CD4-positive, alpha-beta memory T cell (primary cell): ENCODE data around the gene MRPL4. TPM values are rescaled to one million over a fixed set of nuclear protein-coding genes. Genes with fewer than 3 reads are reported as not detected.
A peak's percentile ranks its signal among the peaks of the same experiment; 100 is the strongest.

Source experiments
- CTCF ChIA-PET: fragments of 350-600 bp; sonication (Branson Sonifier 250); formaldehyde crosslinking; loops from one replicate; lab custom pipeline; 2021; ENCODE audit warnings: inconsistent platforms; ENCODE audit not compliant: partially characterized antibody; lab: Charles Lee
- POLR2A ChIA-PET: fragments of 350-600 bp; sonication (Branson Sonifier 250); formaldehyde crosslinking; loops from one replicate; lab custom pipeline; 2021; ENCODE audit not compliant: partially characterized antibody; lab: Charles Lee
- DNase-seq, 5 donors: peaks; one replicate each; pipeline versions ENCODE4 v3.0.0 to v3.0.0-alpha.2; 2020 to 2022; ENCODE audit warnings: mixed read lengths in 1 of 5
- H3K27ac ChIP-seq: one replicate; pipeline ENCODE4 v1.7.0; 2013; ENCODE audit warnings: low read depth, low read length
- H3K27me3 ChIP-seq: 2 replicates; pipeline ENCODE4 v1.7.0; 2013; ENCODE audit warnings: mild to moderate bottlenecking, low read length, moderate library complexity; ENCODE audit not compliant: insufficient read depth
- H3K36me3 ChIP-seq: 2 replicates; pipeline ENCODE4 v1.7.0; 2013; ENCODE audit warnings: mild to moderate bottlenecking, low read length, moderate library complexity; ENCODE audit not compliant: insufficient read depth
- H3K4me1 ChIP-seq: 2 replicates; pipeline ENCODE4 v1.7.0; 2013; ENCODE audit warnings: mild to moderate bottlenecking, low read length, moderate library complexity; ENCODE audit not compliant: insufficient read depth
- H3K4me3 ChIP-seq, 2 donors: one replicate each; pipeline ENCODE4 v1.7.0; 2013; ENCODE audit warnings: low read length in 2 of 2, mild to moderate bottlenecking in 1 of 2
- H3K9me3 ChIP-seq, 2 donors: one replicate each; pipeline ENCODE4 v1.7.0; 2013; ENCODE audit warnings: low read length in 2 of 2, control low read depth in 1 of 2; ENCODE audit not compliant: control insufficient read depth in 1 of 2
- H3K27ac Mint-ChIP-seq, 7 donors: one replicate each; pipeline ENCODE4 v1.8.0; 2020 to 2021; ENCODE audit warnings: mixed read lengths in 7 of 7, mild to moderate bottlenecking in 6 of 7, inconsistent platforms in 3 of 7, moderate library complexity in 3 of 7
- H3K27me3 Mint-ChIP-seq, 2 donors: one replicate each; pipeline ENCODE4 v1.8.0; 2020 to 2021; ENCODE audit warnings: mixed read lengths in 2 of 2
- H3K36me3 Mint-ChIP-seq, 2 donors: one replicate each; pipeline ENCODE4 v1.8.0; 2020 to 2021; ENCODE audit warnings: mixed read lengths in 2 of 2, inconsistent platforms in 1 of 2, mild to moderate bottlenecking in 1 of 2
- H3K4me1 Mint-ChIP-seq, 4 donors: one replicate each; pipeline ENCODE4 v1.8.0; 2020 to 2021; ENCODE audit warnings: mixed read lengths in 4 of 4, mild to moderate bottlenecking in 1 of 4
- H3K4me3 Mint-ChIP-seq, 8 donors: one replicate each; pipeline ENCODE4 v1.8.0; 2020 to 2021; ENCODE audit warnings: mixed read lengths in 8 of 8, mild to moderate bottlenecking in 7 of 8, moderate library complexity in 6 of 8, inconsistent platforms in 3 of 8
- H3K9me3 Mint-ChIP-seq, 8 donors: one replicate each; pipeline ENCODE4 v1.8.0; 2020 to 2021; ENCODE audit warnings: mixed read lengths in 8 of 8, mild to moderate bottlenecking in 5 of 8, inconsistent platforms in 3 of 8, moderate library complexity in 1 of 8
- intact Hi-C: fragments of 100-400 bp; cut with micrococcal nuclease; formaldehyde crosslinking; loops from one replicate; pipeline ENCODE4 v1.15.1; 2023
- polyA plus RNA-seq, 2 donors: library from polyadenylated mRNA; unstranded; fragments of 300-500 nt; fragmentation: Illumina TruSeq; gene quantifications; one replicate each; pipeline ENCODE4 v1.2.3, GENCODE V29; 2021
- total RNA-seq, 2 experiments: library from RNA; stranded (reverse); gene quantifications; one replicate each; pipeline ENCODE4 v1.2.3, GENCODE V29; 2021

MRPL4 gene
- total and polyA plus RNA-seq, 4 experiments from 2014 or later: 28.9 to 44.6 (median 39.9) TPM

DNA sequence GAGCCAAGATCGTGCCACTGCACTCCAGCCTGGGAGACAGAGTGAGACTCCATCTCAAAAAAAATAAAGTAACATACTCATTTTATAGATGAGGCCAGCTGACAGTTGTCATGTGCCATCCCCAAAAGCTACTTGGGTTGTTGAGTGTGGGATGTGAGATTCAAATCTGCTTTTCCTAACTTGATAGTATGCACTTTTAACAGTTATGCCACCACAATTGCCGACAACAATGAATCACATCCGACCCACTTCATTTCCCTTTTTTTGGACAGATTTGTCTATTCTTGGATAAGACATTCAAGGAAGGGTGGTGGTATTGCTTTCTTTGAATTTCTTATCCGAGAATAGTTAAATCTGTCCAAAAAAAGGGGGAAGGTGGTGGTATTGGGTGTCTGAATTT is 41.0 kb upstream of the MRPL4 start:
- Mint-ChIP-seq H3K27ac (no peak overlapping the region), H3K4me3 (no peak overlapping the region), H3K36me3 (peaks cover 0 to 8% of the 10 kb centered on the region in 2 donors), H3K9me3 (peaks cover 0 to 7% (median 0%) of the 10 kb centered on the region in 8 donors), H3K4me1 (no peaks in the 10 kb centered on the region), H3K27me3 (no peaks in the 10 kb centered on the region)
- no peak overlapping the region for H3K4me3 ChIP-seq
- DNase-seq: no peak
- no peaks in the 10 kb centered on the region for H3K27me3 ChIP-seq
- H3K4me1 ChIP-seq: no peaks in the 10 kb centered on the region
- no peak overlapping the region for H3K27ac ChIP-seq
- H3K36me3 ChIP-seq: no peaks in the 10 kb centered on the region
- POLR2A ChIA-PET: no interaction called here
- CTCF ChIA-PET: no interaction called here
- no peaks in the 10 kb centered on the region for H3K9me3 ChIP-seq
- intact Hi-C loops: no loop called here

DNA sequence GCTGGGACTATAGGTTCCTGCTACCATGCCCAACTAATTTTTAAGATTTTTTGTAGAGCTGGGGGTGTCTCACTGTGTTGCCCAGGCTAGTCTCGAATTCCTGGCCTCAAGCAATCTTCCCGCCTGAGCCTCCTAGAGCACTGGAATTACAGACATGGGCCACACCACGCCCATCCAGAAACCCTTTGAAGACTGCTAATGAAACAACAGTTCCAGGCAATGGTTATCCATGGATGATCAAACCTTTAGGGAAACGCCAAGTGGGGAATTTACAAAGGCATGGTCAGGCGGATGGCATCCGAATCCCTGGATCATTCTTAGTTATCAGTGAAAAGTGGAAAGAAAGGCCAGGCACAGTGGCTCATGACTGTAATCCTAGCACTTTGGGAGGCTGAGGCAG is 40.3 kb upstream of the MRPL4 start:
- Histone ChIP-seq H3K4me3 (no peak overlapping the region), H3K9me3 (no peaks in the 10 kb centered on the region), H3K27ac (no peak overlapping the region), H3K27me3 (no peaks in the 10 kb centered on the region), H3K36me3 (no peaks in the 10 kb centered on the region), H3K4me1 (no peaks in the 10 kb centered on the region)
- Mint-ChIP-seq H3K4me3 (no peak overlapping the region), H3K36me3 (peaks cover 0 to 8% of the 10 kb centered on the region in 2 donors), H3K27ac (no peak overlapping the region), H3K27me3 (no peaks in the 10 kb centered on the region), H3K4me1 (no peaks in the 10 kb centered on the region), H3K9me3 (peaks cover 0 to 7% (median 0%) of the 10 kb centered on the region in 8 donors)
- intact Hi-C loops: no loop called here
- POLR2A ChIA-PET: no interaction called here
- DNase-seq: no peak
- CTCF ChIA-PET: no interaction called here

DNA sequence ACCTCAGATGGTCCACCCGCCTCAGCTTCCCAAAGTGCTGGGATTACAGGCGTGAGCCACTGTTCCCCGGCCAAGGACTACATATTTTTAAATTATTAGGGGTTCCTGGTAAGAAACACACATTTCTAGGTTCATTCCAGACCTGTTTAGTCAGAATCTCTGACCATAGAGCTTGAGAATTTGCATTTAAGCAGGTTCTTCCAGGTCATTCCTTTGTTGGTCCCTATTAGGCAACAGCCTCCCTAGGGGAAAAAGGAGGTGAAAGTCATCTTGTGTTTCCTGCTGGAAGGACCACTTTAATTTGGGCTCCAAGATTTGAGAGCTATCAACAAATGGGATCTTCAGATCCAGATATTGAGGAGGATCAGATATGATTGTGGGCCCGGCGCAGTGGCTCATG is 37.2 kb upstream of the MRPL4 start:
- Mint-ChIP-seq H3K9me3 (no peaks in the 10 kb centered on the region), H3K27ac (no peak overlapping the region), H3K4me1 (peaks cover 0 to 4% (median 3%) of the 10 kb centered on the region in 4 donors), H3K36me3 (no peaks in the 10 kb centered on the region), H3K4me3 (no peak overlapping the region), H3K27me3 (no peaks in the 10 kb centered on the region)
- CTCF ChIA-PET: no interaction called here
- intact Hi-C loops: no loop called here
- Histone ChIP-seq H3K4me1 (peaks cover 10% of the 10 kb centered on the region), H3K36me3 (no peaks in the 10 kb centered on the region), H3K9me3 (no peaks in the 10 kb centered on the region), H3K4me3 (no peak overlapping the region), H3K27me3 (no peaks in the 10 kb centered on the region), H3K27ac (no peak overlapping the region)
- POLR2A ChIA-PET: no interaction called here
- DNase-seq: no peak

DNA sequence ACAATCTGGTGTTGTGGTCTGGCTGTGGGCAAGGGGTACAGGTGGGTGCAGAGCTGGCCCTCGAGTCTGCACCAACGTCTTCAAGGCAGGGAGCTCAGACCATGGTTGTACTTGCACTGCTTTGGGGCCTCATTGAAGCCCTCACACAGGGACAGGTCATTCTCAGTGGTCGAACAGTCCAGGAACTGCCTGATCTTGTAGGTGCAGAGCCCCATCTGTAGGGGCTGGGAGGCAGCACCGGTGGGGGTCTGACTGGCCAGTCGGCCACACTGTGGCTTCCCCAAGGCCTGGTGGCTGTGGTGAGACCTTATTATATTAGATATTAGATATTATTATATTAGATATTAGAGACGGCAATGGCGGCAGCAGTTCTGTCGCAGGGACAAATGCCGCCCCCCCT is 34.9 kb upstream of the MRPL4 start:
- POLR2A ChIA-PET: no interaction called here

DNA sequence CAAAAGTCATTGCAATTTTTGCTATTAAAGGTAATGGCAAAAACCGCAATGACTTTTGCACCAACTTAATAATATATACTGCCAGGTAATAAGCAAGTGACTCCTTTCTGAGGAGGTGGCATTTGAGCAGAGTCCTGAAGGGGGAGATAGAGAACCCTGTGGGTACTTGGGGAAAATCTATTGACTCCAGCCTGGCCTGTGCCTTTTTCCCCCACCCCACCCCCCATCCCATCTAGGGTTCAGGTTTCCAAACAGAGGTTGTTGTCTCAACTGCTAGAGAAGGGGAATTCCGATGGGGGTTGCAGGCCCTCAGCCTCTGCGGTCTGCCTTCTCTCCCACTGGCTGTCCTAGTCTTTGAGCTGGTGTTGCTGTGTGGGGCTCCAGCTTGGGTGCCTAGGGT is 32.3 kb upstream of the MRPL4 start:
- intact Hi-C loops: loop anchor here (1.0 kb wide), 1 partner anchor 31 kb away; no protein-coding TSS in a partner anchor
- H3K27ac ChIP-seq: no peak overlapping the region
- H3K36me3 ChIP-seq: peaks cover 3% of the 10 kb centered on the region
- CTCF ChIA-PET: interaction anchor here (0.6 to 3.0 kb wide), 4 partner anchors 9 to 381 kb away, joined by 3 to 23 read pairs (median 4); no protein-coding TSS in a partner anchor
- Mint-ChIP-seq H3K4me3 (no peak overlapping the region), H3K4me1 (peaks cover 4 to 16% (median 5%) of the 10 kb centered on the region in 4 donors), H3K9me3 (no peaks in the 10 kb centered on the region), H3K27me3 (no peaks in the 10 kb centered on the region), H3K36me3 (peaks cover 8 to 12% of the 10 kb centered on the region in 2 donors), H3K27ac (peak overlapping the region in 2 of 7 donors; percentile 41 to 42)
- H3K27me3 ChIP-seq: no peaks in the 10 kb centered on the region
- no peak overlapping the region for H3K4me3 ChIP-seq
- POLR2A ChIA-PET: interaction anchor here (0.6 to 2.1 kb wide), 3 partner anchors 17 to 32 kb away, joined by 3 to 12 read pairs (median 4); partner anchors contain the start of gene MRPL4
- peaks cover 15% of the 10 kb centered on the region for H3K4me1 ChIP-seq
- no peaks in the 10 kb centered on the region for H3K9me3 ChIP-seq
- DNase-seq: peak; percentile 32 to 81 (median 44)

More for the DNA sequence above, 34.9 kb upstream of the MRPL4 start:
- H3K27ac ChIP-seq: no peak overlapping the region
- Mint-ChIP-seq H3K36me3 (peaks cover 0 to 1% of the 10 kb centered on the region in 2 donors), H3K4me3 (no peak overlapping the region), H3K4me1 (peaks cover 2 to 12% (median 4%) of the 10 kb centered on the region in 4 donors), H3K9me3 (no peaks in the 10 kb centered on the region), H3K27ac (peak overlapping the region in 1 of 7 donors; percentile 32), H3K27me3 (no peaks in the 10 kb centered on the region)
- H3K27me3 ChIP-seq: no peaks in the 10 kb centered on the region
- CTCF ChIA-PET: interaction anchor here (0.7 to 0.8 kb wide), 2 partner anchors 32 to 566 kb away, joined by 3 read pairs; no protein-coding TSS in a partner anchor
- H3K4me3 ChIP-seq: no peak overlapping the region
- intact Hi-C loops: no loop called here
- no peaks in the 10 kb centered on the region for H3K36me3 ChIP-seq
- no peaks in the 10 kb centered on the region for H3K9me3 ChIP-seq
- no peak for DNase-seq
- peaks cover 15% of the 10 kb centered on the region for H3K4me1 ChIP-seq

DNA sequence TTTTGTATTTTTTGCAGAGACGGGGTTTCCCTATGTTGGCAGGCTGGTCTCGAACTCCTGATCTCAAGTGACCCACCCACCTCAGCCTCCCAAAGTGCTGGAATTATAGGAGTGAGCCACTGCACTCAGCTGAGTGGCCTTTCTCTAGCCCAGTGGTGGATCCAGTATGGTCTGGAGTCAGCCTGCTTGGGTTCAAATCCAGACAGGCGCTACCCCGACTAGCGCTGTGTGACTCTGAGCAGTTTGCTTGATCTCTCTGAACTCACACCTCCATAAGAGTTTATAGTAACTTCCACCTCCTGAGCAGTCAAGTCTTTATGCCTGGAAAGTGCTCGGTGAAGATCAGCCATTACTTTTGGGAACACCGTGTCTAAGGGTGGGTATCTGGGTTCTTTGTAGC is 31.3 kb upstream of the MRPL4 start:
- H3K4me1 ChIP-seq: peaks cover 15% of the 10 kb centered on the region
- POLR2A ChIA-PET: interaction anchor here (1.0 to 2.1 kb wide), 2 partner anchors 16 to 34 kb away, joined by 3 to 12 read pairs; no protein-coding TSS in a partner anchor
- no peak overlapping the region for H3K4me3 ChIP-seq
- Mint-ChIP-seq H3K27me3 (no peaks in the 10 kb centered on the region), H3K4me3 (no peak overlapping the region), H3K9me3 (no peaks in the 10 kb centered on the region), H3K4me1 (peaks cover 4 to 19% (median 6%) of the 10 kb centered on the region in 4 donors), H3K36me3 (peaks cover 8 to 15% of the 10 kb centered on the region in 2 donors), H3K27ac (peak overlapping the region in 5 of 7 donors; percentile 20 to 78 (median 47))
- no peak for DNase-seq
- intact Hi-C loops: no loop called here
- CTCF ChIA-PET: interaction anchor here (1.0 to 3.0 kb wide), 3 partner anchors 8 to 29 kb away, joined by 3 to 23 read pairs (median 4); no protein-coding TSS in a partner anchor
- peaks cover 3% of the 10 kb centered on the region for H3K36me3 ChIP-seq
- no peaks in the 10 kb centered on the region for H3K27me3 ChIP-seq
- H3K9me3 ChIP-seq: no peaks in the 10 kb centered on the region
- no peak overlapping the region for H3K27ac ChIP-seq

DNA sequence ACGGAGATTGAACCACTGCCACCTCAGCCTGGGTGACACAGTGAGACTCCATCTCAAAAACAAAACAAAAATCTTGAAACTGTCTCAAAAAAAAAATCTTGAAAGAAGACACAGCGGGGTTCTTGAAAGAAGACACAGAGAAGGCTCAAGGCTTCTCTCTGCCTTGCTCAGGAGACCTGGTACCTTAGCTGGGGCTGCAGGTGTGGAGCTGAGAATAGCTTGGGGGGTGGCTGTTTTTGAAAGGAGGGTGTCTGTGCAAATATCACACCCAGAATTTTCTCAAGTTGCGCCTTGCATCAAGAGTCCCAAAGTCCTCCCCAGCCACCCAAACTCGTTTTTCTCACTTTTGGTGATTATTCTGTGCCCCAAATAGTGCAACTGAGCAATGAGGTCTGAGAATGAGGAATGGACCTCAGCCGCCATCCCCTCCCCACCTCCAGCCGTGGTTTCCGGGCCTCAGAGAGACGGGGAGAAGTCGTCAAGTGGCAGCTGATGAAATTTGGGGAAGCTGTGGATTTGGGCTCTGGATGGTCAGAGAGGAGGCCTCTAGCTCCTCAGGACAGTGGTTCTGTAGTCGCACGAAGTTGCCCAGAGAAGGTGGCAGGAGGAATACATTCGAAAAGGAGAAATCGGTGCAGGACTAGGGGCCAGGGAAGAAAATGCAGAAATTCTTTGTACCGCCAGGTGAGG is 29.7 kb upstream of the MRPL4 start:
- H3K27me3 Mint-ChIP-seq: no peaks in the 10 kb centered on the region
- H3K4me3 Mint-ChIP-seq: no peak overlapping the region
- no peaks in the 10 kb centered on the region for H3K9me3 ChIP-seq
- no peak overlapping the region for H3K4me3 ChIP-seq
- H3K27me3 ChIP-seq: no peaks in the 10 kb centered on the region
- intact Hi-C loops: no loop called here
- peaks cover 3% of the 10 kb centered on the region for H3K36me3 ChIP-seq
- DNase-seq: no peak
- peak overlapping the region in 3 of 7 donors; percentile 19 to 79 (median 62) for H3K27ac Mint-ChIP-seq
- peaks cover 8 to 15% of the 10 kb centered on the region in 2 donors for H3K36me3 Mint-ChIP-seq
- H3K9me3 Mint-ChIP-seq: no peaks in the 10 kb centered on the region
- H3K4me1 ChIP-seq: peaks cover 15% of the 10 kb centered on the region
- no peak overlapping the region for H3K27ac ChIP-seq
- peaks cover 7 to 27% (median 11%) of the 10 kb centered on the region in 4 donors for H3K4me1 Mint-ChIP-seq
- CTCF ChIA-PET: interaction anchor here (0.9 to 3.0 kb wide), 2 partner anchors 20 to 27 kb away, joined by 4 to 23 read pairs; no protein-coding TSS in a partner anchor
- POLR2A ChIA-PET: interaction anchor here (0.8 kb wide), 1 partner anchor 14 kb away, joined by 5 read pairs; no protein-coding TSS in a partner anchor
